Thoracic aorta endothelial cell (primary cell): ENCODE measurements around the gene DYNLT2. TPM values are rescaled to one million over a fixed set of nuclear protein-coding genes. Genes with fewer than 3 reads are reported as not detected.

Experiments
- total RNA-seq: library from RNA; depleted of rRNA; stranded (reverse); fragments of >200 nt; gene quantifications from 2 replicates; pipeline ENCODE4 v1.2.3, GENCODE V29; 2012

DYNLT2 gene, protein sequence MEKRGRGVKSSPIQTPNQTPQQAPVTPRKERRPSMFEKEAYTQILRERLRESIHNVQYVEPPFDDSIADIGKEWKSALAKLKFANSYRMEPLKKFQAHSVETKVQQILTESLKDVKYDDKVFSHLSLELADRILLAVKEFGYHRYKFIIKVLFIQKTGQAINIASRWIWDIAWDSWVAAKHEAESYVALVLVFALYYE
- 1.4 and 2.5 TPM in 2 replicates for total RNA-seq

DNA sequence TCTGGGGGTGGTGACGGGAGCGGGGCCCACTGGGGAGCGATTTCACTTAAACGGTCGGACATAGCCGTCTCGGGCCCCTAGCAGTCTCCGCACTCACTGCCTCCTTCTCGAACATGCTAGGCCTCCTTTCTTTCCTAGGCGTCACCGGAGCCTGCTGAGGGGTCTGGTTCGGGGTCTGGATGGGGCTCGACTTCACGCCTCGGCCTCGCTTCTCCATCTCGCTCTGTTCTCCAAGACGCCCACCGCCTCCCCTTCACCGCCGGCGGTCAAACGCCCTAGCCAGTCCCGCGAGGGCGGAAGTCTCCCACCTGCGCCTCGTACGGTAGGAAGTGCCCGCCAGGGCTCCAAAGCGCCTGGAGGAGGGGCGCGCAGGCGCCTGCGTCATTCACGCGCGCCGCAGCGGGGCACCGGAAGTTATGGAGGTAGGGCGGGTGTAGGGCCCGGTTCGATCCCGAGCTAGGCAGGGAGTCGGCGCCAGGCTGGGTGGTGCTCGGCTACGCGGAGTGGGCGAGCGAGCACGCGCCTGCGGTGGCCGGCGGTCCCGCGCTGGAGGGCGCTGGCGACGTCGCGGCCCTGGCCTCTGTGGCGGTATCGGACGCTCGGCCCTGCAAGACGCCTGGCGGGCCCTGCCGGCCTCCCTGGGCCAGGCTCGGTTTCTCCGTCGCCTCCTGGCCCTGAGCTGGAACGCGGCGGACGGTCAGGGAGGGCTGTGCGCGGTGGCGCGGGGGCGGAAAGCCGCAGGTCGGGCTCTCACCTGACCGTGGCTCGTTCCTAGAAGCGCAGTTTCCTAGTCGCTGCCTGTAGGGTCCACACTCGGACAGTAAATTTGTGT, at the start of gene DYNLT2, which contains the start of gene ERMARD:
Gene DYNLT2, minus strand, starts transcription at position 331 of the 832 bp plus-strand sequence. Its CDS starts 114 bp downstream, at position 217.
Gene ERMARD, plus strand, starts transcription at position 381 of the 832 bp plus-strand sequence. Its CDS starts 36 bp downstream, at position 417.

DNA sequence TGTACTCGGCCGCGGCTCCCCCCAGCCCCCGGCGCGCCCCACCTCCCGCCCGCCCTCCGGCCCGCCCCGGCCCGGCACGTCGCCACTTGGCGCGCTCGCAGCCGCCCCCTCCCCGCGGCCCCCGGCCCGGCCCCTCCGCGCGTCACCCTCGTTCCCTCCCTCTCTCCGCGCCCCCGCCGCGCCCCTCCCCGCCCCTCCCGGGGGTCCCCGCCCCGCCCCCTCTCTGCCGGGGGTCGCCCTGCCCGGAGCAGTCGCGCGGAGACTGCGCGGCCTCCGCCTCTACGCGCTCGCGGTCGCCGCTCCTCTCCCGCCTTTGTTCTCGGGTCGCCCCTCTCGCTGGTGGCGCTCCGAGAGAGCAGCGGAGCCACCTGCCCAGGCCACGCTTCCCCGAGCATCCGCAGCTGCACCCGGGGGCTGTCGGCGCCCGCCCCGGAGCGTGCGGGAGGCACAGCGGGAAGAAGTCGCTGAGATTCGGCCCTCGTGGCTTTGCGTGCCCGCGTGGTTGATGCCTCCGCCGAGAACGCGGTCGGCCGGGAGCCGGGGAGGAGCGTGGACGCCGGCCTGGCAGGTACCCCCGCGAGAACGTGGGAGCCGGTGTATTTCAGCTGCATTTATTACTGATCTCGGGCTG, 26.8 kb downstream of the DYNLT2 start, which contains the start of gene PHF10:
Gene PHF10, minus strand, starts transcription at position 7 of the 631 bp plus-strand sequence. CDS start 569 bp downstream, outside the sequence.

DNA sequence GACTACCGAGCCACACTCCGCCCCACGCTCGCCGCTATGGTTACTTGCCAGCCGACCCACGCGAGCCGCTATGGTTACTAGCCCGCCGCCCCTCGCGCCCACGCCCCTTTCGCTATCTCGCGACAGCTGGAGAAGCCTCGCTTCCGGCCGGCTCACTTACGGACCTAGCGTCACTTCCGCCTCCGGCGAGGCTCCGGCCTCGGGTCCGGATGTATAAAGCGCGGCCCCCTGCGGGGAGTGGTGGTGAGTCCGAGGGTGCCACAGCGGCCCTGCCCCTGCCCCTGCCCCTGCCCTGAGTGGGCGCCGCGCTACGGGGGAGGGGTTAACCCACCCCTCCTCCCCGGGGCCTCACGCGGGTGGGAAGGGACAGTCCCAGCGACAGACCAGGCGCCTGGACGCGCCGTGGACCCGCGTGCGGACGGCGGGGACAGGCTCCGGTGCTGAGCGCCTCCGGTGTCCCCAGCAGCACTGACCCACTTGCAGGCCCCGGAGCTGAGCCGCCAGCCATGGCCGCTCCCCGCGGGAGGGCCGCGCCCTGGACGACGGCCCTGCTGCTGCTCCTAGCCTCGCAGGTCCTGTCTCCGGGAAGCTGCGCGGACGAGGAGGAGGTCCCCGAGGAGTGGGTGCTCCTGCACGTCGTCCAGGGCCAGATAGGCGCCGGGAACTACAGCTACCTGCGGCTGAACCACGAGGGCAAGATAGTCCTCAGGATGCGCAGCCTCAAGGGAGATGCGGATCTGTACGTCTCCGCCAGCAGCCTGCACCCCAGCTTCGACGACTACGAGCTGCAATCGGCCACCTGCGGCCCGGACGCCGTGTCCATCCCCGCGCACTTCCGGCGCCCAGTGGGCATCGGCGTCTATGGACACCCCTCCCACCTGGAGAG, 49.2 kb downstream of the DYNLT2 start, which contains the start of the genes C6orf120 and WDR27:
Gene C6orf120, plus strand, starts transcription at position 173 of the 886 bp plus-strand sequence. Its CDS starts 334 bp downstream, at position 507.
Gene WDR27, minus strand, starts transcription at position 76 of the 886 bp plus-strand sequence. CDS start 13,024 bp downstream, outside the sequence.

Other genes starting within 250 kb of the DYNLT2 start
- 49.2 and 57.0 TPM in 2 replicates for gene WDR27, start 49.5 kb downstream of the DYNLT2 start, total RNA-seq
- 38.7 and 41.6 TPM in 2 replicates for gene C6orf120, start 49.4 kb downstream of the DYNLT2 start, total RNA-seq
- gene PHF10, start 27.1 kb downstream of the DYNLT2 start, total RNA-seq, result 58.0 and 62.6 TPM in 2 replicates
- 13.7 and 21.7 TPM in 2 replicates for gene ERMARD, start 50 bp upstream of the DYNLT2 start, total RNA-seq